Fibroblast of skin of left biceps (primary cell): ENCODE results near the gene COL24A1.
"Not testable (repeated sequence)": the region's sequence is repeated elsewhere in the genome, so short reads cannot be mapped to it uniquely, and the experiment has no call there.

Experiments used
- DNase-seq, 2 experiments: peaks; one replicate each; pipeline ENCODE4 v3.0.0-alpha.2; 2013; ENCODE audit warnings: low read depth in 2 of 2

COL24A1 gene

DNA sequence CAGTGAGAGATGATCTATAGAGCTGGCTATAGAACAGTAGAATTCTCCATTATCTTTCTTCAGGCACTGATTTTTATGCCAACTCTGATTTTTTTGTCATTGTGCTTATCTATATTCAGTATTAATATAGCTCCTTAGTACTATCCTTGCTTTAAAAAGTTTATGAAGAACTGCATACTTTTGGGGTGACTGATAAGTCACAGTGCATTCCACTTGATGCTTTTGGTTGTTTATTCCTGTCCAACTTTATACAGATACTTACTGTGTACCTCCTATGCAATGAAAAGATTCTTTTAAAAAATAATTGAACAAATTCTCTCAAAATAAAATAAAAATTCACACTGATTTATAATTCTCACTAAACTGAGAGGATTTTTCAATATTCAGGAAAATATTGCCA is 71.6 kb downstream of the COL24A1 start:
- DNase-seq: no peak

DNA sequence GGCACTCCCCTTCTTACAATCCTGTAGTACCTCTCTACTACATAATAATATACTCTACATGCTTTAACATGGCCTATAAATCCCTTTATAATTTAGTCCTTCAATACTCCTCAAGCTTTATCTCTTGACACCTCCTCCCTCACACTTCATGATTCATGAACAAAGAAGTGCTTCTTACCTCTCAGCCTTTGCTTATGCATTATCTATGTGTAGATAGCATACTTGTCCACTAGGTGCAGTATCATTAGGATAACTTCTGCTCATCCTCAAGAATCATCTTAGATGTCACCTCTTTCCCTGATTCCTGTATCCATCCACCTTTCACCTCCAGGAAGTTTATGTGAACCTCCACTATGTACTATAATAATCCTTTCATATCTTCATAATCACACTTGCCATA is 74.4 kb downstream of the COL24A1 start:
- no peak for DNase-seq

DNA sequence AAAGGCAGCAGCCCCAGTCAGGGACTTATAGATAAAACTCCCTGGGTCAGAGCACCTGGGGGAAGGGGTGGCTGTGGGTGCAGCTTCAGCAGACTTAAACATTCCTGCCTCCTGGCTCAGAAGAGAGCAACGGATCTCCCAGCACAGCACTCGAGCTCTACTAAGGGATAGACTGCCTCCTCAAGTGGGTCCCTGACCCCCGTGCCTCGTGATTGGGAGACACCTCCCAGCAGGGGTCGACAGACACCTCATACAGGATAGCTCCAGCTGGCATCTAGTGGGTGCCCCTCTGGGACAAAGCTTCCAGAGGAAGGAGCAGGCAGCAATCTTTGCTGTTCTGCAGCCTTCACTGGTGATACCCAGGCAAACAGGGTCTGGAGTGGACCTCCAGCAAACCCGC is 84.1 kb downstream of the COL24A1 start:
- not testable (repeated sequence) for DNase-seq

DNA sequence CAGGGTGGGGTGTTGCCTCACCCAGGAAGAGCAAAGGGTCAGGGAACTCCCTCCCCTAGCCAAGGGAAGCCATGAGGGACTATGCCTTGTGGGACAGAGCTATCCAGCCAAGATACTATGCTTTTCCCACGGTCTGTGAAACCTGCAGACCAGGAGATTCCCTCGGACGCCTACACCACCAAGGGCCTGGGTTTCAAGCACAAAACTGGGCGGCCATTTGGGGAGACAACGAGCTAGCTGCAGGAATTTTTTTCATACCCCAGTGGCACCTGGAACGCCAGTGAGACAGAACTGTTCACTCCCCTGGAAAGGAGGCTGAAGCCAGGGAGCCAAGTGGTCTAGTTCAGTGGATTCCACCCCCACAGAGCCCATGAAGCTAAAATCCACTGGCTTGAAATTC is 84.7 kb downstream of the COL24A1 start:
- DNase-seq: not testable (repeated sequence)

DNA sequence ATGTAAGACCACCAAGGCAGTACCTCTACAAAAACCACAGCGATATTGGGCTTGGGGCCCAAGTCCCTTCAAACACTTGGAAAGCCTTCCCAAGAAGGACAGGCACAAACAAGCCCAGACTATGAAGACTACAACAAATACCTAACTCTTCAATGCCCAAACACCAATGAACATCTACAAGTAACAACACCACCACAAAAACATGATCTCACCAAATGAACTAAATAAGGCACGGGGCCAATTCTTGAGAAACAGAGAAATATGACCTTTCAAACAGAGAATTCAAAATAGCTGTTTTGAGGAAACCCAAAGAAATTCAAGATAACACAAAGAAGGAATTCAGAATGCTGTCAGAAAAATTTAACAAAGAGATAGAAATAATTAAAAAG is 86.8 kb downstream of the COL24A1 start:
- DNase-seq: no peak

DNA sequence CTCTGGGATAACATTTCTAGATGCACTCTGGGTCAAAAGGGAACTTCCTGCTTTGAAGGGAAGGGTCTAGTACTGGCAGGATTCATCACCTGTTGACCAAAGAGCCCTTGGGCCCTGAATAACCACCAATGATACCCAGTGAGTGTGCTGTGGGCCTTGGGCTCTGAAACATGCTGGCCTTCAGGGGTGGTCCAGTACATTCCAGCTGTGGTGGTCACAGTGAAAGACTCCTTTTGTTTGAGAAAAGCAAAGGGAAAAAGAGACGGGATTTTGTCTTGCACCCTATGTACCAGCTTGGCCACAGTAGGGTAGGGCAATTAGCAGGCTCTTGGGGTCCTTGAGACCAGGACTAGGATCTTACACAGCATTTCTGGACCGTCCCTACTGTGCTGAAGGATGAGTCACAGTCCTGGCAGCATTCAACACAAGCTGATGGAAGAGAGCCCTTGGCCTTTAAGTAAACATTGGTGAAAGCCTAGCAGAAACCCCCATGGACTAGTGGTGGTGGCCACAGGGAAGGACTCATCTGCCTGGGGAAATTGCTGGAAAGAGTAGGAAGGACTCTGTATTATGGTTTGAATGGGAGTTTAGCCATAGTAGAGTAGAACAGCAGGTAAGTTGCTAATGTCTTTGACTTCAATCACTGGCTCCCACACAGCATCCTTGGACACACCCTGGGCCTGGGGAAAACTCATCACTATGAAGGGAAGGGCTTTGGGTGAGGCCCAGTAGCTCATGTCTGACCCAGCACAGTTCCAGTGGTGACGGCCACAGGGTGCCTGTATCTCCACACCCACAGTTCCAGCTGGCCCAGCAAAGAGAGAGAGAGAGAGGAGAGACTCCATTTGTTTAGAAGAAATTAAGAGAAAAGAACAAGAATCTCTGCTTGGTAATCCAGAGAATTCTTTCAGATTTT is 87.5 kb downstream of the COL24A1 start:
- no peak for DNase-seq

DNA sequence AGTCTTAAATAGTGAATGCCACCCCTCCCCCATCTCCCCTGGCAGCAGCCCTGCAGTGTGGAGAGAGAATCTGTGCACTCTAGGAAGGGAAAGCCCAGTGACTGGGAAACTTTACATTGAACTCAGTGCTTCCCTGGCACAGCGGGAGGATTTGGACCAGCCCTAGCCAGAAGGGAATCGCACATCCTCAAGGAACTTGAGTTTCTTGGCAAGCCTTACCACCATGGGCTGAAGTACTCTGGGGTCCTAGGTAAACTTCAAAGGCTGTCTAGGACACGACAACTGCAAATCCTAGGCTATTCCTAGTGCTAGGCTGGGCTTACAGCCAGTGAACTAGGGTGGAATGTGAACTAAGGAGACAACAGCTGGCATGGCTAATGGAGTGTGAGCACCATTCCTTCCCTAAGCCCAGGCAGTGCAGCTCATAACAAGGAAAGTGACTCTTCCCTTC is 88.3 kb downstream of the COL24A1 start:
- DNase-seq: no peak

DNA sequence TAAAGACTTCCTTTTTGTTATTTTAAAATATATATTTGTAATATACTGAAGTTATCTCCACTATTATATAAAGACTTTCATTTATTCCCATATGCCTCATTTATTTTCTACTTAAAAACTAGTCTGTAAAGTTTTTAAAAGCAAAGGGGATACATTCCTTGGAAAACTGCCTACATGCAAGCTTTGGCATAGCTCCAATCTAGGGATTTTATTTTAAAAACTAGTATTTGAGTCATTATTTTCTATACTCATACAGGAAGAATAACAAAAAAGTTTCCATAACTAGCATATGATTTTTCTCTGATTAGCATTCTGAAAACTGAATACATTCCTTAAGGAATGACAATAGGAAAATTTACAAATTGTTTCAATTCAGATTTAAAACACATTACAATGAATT is 88.9 kb downstream of the COL24A1 start:
- peak in 1 of 2 experiments; percentile 39 for DNase-seq

DNA sequence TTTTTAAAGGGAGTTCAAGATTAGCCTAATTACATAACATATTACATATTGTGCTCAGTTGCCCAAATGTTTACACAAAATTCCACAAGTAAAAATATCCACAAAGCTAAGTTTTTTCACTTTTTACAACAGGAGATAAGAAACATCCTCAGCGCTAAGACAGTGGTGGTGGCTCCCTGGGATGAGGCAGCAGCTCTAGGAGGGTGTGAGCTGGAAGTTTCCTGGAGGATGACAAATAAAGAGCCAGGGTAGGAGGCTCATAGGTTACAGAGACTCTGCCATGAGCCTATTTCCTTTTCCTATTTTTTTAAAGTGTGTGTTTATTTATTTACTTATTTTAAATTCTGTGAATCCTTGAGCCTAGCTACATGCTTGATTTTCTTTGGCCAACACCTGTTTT is 91.7 kb downstream of the COL24A1 start:
- no peak for DNase-seq

DNA sequence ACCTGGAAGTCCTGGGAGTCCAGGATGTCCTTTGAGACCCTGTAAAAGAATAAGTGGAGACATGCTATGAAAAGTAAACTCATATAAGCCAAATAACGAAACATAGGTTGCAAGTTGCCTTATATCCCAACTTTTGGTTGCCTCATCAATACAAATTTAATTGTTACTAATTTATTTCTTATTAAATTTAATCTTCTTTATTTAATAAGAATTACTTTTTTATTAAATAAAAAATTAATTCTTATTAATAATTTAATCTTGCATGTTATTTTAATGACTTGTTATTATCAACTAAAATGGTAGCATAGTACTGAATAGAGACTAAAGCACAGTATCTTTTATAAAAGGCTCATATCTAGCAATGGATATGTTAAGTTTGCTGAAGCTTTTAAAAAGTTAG is 92.9 kb downstream of the COL24A1 start:
- no peak for DNase-seq

DNA sequence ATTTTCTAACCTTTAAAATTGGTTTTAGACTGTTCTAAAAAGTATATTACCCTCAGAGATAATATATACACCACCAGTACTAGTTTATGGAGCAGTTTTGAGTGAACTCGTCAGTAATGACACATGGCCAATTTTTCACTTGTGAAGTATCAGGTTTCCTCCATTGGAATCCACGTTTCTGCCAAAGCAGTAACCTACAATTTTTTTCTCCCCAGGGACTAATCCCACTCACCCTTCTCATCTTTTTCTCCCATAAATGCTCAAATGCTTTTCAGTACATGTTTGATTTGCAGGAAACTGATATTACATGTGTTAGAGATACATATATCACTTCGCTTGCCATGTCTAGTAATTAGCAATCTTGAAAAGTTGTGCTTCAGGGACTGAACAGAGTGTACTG is 94.1 kb downstream of the COL24A1 start:
- DNase-seq: peak; percentile 52 to 54

DNA sequence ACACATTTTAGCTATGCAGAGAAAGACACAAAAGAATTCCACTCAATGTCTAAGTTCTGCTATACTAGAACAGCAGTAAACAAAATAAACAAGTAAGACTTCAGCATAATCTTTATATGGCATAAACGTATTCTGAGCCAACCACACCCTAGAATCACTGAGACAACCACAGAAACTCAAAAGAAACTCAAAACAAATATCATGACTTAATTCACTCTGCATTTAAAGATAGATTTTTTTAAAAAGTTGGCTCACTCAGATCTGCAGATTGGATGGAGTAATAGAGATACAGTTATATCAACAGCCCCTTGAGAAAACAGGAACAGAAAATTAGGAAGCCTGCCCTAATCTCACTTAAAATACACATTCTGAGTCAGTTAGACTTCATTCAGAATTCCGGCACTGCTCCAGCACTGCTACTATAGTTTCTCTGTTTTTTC is 95.0 kb downstream of the COL24A1 start:
- no peak for DNase-seq

DNA sequence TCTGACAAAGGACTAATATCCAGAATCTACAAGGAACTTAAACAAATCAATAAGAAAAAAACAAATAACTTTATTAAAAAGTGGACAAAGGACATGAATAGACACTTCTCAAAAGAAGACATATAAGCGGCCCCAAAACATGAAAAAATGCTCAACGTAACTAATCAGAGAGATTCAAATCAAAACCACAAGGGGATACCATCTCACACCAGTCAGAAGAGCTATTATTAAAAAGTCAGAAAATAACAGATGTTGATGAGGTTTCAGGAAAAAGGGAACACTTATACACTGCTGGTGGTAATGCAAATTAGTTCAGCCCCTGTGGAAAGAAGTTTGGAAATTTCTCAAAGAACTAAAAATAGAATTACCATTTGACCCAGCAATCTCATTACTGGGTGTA is 102.2 kb downstream of the COL24A1 start:
- no peak for DNase-seq

DNA sequence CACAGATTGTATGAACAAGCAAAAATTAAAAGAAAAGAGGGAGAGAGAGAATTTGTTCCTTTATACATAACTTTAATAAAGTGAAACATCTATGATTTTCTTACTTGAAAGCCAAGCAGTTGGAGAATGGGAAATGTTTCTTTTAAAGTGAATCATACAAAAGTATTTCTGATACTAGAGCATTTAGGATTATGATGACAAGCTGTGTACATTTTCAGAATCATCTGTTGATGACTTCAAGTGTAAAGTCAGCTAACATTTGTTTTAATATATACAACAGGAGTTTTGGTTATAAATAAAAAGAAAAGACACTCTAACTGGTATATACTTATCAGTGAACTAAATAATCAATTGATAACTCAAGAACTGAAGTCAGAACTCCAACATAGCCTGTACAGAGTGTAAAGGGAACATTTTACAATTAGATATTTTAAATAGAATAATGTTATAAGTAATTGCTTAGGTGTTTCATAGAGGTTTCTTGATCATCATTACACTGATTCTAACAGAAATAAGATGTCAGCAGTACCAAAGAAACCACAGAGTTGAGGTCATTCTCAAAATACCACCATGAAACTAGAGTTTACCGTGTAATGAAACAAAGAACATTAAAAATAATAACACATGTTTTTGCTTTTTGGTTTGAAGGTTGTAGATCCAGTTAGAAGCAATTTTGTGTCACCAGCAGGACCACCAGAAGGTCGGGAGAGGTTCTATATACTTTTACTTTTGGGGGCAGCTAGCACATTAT is 103.4 kb downstream of the COL24A1 start:
- no peak for DNase-seq

DNA sequence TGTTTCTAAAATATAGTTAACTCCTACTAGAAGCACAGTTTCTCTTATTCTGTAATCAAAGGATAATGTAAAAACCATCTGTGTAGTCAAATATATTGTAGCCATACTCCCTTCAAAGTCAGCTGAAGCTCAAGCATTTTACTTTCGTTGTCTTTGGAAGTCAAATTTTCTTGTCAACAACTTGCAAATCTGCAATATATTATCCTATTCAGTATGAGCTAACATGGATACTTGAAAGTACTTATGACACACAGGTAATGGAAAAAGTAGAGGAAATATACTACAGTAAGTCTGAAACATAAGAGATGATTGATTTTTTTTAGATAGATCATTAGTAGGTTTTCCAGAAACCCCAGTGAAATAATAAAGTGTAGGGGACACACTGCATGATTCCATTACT is 121.5 kb downstream of the COL24A1 start:
- DNase-seq: no peak

DNA sequence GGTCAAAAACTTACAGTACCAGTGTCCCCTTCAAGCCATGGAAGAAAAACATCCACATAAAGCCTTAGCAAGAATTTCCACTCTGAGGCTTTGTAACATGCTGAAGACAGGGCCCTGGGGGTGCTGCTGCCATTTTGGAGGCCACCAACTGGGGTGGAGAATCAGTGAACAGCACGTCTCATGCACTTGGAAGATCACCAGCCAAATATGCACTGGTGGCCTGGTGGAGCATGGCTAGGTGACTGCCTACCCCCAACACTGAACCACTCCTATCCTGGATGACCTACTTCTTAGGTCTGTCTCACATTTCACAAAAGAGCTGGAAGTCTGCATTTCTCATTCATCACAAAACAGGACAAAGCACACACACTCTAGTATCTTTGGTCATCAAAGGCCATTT is 126.4 kb downstream of the COL24A1 start:
- no peak for DNase-seq

DNA sequence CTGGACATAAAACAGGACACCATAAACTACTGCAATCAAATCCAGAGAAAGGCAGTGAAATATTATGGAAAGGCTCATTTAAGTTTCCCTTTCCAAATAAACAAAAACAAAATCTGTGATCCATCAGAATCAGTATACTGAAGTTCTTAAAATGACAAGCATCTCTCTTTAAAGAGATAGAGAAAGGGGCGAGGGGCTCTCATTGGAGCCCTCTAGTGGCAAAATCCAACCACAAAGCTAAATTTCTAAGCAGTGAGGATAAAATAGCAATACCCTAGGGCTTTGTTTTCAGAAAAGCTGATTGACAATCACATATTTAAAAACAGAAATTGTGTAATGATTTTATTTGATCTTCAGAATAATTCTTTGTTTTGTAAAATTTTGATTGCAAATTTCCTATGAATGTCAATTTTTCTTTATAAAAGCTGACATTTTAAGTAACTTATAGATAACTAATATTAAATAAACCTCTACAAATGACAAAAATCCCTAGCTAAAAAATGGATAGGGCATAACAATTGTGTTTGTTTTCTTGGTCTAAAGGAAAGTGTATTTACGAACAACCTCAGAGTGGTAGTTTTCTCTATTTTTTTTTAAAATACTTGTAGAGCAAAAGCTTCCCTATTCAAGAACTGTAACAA is 138.2 kb downstream of the COL24A1 start:
- no peak for DNase-seq

DNA sequence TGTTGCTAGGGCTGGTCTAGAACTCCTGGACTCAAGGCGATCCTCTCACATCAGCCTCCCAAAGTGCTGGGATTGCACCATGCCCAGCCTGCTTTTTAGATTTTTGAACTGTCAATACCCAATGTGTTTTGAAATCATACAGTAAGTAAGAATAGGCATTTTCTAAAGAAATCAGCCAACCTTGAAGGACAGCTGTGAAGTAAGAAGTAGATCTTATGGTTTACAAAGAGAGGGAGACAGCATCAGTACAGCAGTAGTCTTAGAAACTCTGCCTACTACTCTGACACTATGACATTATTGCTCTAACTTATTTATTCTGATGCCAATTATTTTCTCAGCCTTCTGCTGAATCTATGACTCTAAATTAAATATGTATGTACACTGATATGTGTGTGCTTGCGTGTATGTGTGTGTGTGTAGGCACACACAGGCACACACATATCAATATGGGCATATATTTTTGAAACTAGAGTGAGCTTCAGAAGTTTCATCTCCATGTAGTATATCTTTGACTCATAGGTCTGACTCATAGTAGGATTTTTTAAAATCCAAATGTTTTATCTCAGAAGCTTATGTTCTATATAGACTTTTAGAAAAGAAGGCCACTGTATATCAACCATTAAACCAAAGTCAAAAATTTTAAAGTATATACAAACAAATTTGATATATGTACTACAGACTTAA is 140.4 kb downstream of the COL24A1 start:
- no peak for DNase-seq

DNA sequence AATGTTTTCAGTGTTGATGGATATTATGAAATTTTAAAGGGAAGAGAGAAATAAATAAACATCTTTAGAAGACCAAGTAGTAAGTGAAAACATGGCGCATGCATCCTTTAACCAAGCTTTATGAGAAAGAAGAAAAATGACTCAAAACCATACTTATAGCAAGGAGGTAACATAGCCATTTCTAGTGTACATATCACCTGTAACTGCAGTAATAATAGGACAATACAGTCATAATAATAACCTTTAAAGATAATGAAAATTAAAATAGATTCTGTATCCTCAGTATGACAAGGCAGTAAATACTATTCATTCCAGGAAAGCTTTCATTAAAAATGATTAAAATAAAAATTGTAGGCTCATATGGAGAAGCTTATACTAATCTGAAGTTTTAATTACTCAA is 141.2 kb downstream of the COL24A1 start:
- no peak for DNase-seq

DNA sequence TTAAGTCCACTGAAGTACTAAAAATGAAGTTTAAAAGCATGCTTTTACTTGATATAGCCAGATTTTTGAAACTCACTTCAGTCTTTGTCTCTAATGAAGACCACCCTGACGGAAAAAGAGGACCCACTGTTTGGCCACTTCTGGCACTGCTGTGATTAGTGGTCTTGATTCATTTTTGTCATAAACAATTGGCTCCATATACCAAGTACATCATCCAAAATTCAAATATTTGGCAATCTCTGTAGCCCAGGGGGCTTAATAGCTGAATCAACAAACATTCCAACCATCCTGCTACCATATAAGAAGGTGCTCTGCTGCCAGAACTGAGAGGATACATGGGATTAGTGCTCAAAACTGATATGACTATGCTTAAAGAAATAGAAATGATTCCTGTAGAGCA is 156.0 kb downstream of the COL24A1 start:
- DNase-seq: no peak

DNA sequence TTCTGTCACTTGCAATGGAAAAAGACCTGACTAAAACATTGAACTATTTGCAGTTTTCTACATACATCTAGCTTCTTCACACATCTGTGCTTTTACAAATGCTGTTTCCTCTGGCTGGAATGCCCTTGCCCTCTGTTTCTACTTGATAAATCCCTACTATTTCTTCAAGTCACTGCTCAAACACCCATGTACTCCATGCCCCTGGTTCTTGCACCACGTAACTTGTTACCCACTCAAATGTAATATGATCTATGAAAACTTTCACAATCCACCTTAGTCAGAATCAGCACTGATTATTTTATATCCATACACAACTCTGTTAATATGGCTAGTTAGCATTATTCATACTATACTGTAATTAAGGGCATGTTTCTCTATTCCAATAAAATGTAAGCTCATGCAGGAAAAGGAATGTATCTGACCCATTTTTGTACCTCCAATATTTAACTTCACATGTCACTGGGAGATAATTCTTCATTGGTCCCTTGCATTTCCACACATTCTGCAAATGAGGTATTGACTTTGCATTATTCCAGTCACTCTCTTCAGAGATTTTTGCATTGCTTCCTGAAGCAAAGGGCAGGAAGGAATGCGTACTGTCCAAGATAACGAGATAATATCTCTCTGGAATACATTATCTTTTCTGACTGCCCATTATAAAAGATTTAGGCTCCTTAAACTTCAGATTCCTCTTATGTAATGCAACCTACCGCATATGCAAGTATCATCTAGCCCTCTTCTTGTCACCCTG is 158.3 kb downstream of the COL24A1 start:
- DNase-seq: no peak
